NCI-H2029 treated with DMSO at 0.1 percent for 48 hours (cell line): ENCODE data around the gene ME1.
"Not testable (repeated sequence)": the region's sequence is repeated elsewhere in the genome, so short reads cannot be mapped to it uniquely, and the experiment has no call there.

Experiments
- DNase-seq: peaks from one replicate; lab custom pipeline; 2025; lab: John Stamatoyannopoulos, UW

ME1 gene

GRCh38 chr6:83430611-83431544 is at the start of gene ME1:
Gene ME1, minus strand, starts transcription at chr6:83431051. Its CDS starts 97 bp downstream, at chr6:83430954.
- no peak for DNase-seq

DNA sequence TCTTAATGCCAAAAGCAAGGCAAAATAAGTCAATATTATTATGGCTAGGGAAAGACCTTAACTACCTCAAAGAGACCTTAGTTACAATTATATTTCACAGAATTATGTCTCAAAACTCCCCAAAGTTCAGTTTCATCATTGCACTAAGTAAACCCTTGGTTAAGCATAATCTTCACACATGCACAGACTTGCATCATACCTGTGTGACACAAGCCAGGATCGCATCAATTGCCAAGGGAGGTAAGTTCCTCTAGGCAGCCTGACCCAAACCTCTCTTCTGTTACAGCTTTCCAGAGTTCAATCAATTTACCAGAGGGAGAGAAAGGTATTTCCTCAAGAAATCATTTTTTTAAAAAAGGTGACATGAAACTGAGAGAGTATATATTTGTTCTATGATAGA is 49.6 kb upstream of the ME1 start:
- no peak for DNase-seq

- DNase-seq, result no peak
Observed at GRCh38 chr6:83479389-83479788, 48.5 kb upstream of the ME1 start.

- no peak for DNase-seq
Observed at GRCh38 chr6:83476971-83477370, 46.1 kb upstream of the ME1 start.

GRCh38 chr6:83474309-83474708 is 43.5 kb upstream of the ME1 start:
- peak; percentile 39 for DNase-seq

DNA sequence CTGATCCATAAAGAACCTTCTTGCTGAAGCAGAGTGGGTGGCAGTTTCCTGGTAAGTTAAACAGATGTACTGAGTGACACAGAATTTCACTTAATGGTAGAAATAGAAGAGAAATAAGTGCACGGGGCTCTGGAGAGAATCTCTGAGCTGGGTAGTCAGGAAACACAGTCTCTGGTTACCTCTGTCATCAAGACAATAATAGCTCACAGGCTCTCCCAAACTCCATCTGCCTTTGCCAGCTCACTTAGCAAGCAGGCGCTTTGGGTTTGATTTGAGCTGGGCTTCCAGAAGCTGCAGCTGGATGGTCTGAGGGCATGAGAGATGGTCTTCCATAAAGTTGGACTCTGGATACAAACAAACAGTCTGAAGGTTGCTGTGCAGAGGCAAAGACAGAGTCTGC is 41.9 kb upstream of the ME1 start:
- no peak for DNase-seq

DNA sequence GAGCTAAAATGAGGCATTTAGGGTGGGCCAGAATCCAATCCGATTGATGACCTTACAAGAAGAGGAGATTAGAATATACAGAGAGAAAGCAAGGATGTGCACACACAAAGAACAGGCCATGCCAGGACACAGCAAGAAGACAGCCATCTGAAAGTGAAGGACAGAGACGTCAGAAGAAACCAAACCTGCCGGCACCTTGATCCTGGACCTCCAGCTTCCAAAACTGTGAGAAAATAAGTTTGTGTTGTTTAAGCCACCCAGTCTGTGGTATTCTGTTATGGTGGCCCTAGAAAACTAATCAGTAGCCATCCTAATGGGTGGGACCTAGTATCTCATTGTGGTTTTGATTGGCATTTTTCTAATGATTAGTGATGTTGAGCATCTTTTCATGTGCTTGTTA is 39.7 kb upstream of the ME1 start:
- no peak for DNase-seq

DNA sequence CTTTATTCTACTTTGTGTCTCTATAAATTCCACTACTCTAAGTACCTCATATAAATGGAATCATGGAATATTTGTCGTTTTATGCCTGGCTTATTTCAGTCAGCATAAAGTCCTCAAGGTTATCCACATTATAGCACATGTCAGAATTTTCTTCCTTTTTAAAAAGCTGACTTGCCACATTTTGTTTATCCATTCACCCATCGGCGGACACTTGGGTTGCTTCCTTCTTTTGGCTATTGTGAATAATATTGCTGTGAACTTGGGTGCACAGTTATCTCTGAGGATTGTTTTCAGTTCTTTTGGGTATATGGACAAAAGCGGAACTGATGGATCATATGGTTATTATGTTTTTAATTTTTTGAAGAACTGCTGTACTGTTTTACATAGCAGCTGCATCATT is 39.1 kb upstream of the ME1 start:
- DNase-seq, result no peak

DNA sequence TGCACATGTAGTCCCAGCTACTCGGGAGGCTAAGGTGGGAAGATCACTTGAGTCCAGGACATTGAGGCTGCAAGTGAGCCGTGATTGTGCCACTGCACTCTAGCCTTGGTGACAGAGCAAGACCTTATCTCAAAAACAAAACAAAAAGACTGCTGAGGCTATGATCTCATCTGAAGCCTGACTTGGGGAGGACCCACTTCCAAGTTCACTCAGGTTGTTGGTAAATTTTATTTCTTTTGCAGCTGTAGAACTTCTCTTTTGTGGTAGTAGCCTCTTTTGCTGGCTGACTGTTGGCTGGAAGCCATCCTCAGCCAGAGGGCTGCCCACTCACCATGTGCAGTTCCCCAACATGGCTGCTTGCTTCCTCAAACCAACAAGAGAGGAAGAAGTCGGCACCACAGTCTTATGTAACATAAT is 36.8 kb upstream of the ME1 start:
- DNase-seq, result no peak

DNA sequence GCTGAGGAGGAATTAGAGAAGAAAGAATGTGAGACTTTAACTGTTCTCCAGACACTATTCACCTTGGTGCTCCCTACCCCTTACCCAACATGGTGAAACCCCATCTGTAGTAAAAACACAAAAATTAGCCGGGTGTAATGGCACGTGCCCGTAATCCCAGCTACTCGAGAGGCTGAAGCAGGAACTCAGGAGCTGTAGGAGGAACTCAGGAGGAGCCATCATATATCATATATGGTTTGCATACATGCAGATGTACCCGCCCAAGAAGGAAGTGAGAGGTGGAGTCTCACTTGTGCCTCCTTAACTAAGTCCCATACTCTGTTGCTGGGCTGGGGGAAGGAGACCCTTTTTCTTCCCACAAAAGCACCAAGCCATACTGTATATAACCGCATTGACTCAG is 35.5 kb upstream of the ME1 start:
- DNase-seq, result no peak

- no peak for DNase-seq
Observed at GRCh38 chr6:83464381-83465140, 33.7 kb upstream of the ME1 start.

GRCh38 chr6:83463886-83464285 is 33.0 kb upstream of the ME1 start:
- no peak for DNase-seq

DNA sequence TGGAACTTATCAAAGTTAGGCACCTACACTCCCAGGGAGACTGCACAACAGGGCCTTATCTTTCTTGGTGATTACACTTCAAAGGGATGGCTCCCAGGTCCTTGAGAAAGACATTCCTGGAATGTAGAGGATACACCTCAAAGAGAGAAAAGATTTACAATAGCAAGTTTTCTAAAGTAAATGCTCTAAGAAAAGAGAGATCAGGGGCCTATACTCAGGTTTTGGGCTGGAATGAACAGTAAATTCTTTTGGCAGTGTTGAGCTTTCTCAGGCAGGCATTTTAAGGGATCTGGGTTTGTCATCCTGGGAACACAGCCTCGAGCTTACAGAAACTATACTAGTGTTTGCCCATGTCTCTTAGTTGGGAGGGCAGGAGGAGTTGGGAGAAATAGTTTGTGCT is 31.7 kb upstream of the ME1 start:
- DNase-seq, result no peak

DNA sequence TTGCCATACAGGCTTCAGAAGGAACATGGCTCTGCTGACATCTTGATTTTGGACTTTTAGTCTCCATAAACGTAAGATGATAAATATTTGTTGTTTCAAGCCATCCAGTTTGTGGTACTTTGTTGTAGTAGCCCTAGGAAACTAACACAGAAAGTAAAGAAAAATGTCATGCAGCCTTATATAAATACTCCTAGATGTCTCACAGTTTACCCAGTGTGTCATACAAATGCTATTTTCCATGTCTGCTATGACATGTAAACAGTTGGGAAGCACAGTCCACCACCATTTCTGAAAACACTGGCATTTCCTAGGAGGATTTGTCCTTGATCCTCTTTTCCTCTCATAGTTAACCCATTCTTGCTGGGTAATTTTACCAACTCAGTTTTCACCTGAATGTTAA is 30.6 kb upstream of the ME1 start:
- no peak for DNase-seq

GRCh38 chr6:83459663-83460062 is 28.8 kb upstream of the ME1 start:
- no peak for DNase-seq

- DNase-seq, result not testable (repeated sequence)
Observed at GRCh38 chr6:83450015-83450414, 19.2 kb upstream of the ME1 start.

DNA sequence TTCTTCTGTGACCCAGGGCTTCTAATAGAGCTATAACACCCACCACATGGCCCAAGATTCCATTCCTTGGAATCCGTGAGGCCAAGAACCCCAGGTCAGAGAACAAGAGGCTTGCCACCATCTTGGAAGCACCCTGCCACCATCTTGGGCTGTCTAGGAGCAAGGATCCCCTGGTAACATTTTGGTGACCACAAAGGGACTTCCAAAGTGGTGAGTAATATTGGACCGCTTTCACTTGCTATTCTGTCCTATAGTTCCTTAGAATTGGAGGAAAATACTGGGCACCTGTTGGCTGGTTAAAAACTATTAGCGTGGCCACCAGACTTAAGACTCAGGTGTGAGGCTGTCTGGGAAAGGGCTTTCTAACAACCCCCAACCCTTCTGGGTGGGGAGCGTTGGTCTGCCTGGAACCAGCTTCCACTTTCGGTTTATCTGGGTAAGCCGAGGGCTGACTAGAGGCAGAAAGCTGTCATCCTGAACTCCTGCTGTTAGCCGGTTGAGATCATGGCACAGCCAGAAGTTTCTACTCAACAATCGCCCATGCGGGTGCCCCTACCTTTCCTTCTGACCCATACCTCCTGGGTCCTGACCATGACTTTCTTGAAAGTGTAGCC is 13.3 kb upstream of the ME1 start:
- not testable (repeated sequence) for DNase-seq

GRCh38 chr6:83443516-83443915 is 12.7 kb upstream of the ME1 start:
- no peak for DNase-seq

- no peak for DNase-seq
Observed at GRCh38 chr6:83442752-83443151, 11.9 kb upstream of the ME1 start.

DNA sequence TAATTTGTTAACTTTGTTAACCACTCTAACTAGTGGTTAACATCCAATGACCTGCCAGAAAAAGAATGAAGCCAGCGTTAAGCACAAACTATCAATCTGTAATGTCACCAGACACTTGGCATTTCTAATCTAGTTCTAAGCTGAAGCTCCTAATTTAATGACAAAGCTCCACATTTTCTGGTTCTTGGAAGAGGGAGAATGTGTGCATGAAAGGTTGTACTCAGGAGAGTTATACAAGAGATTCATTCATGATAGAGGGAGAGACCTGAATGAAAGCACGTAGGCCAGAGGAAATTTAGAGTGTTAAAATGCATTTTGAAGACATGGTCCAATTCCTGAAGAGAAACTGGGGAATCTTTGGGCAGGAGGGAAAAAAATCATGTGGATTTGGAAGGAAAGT is 8.3 kb upstream of the ME1 start:
- DNase-seq, result no peak

GRCh38 chr6:83436674-83437073 is 5.8 kb upstream of the ME1 start:
- no peak for DNase-seq

- DNase-seq, result no peak
Observed at GRCh38 chr6:83433177-83433576, 2.3 kb upstream of the ME1 start.

GRCh38 chr6:83432636-83433035 is 1.8 kb upstream of the ME1 start:
- DNase-seq, result no peak
